ENCODE measurements around the gene VAMP1. TPM values are rescaled to one million over a fixed set of nuclear protein-coding genes. Genes with fewer than 3 reads are reported as not detected.
A peak's percentile ranks its signal among the peaks of the same experiment; 100 is the strongest.

VAMP1 gene
- total RNA-seq, 2 donors from 2014 or later = 3.9 to 4.1 TPM

GRCh38 chr12:6450869-6451347 is 19.6 kb downstream of the VAMP1 start:
- no peak for TF ChIP-seq CTCF (IDR thresholded peaks at IDR 0.05)
- Histone ChIP-seq H3K27me3 (no peaks in the 10 kb centered on the region), H3K27ac (peak overlapping the region; percentile 97), H3K9ac (ENCODE audit: low read depth in 2 of 2, low read length in 2 of 2) (peak overlapping the region; percentile 99 to 100), H3K9me3 (no peaks in the 10 kb centered on the region), H3K4me3 (peak overlapping the region; percentile 56), H3K36me3 (peaks cover 6% of the 10 kb centered on the region), H3K4me1 (peaks cover 14% of the 10 kb centered on the region)
- intact Hi-C loops (cut with DNase I) = loop anchor here (5.0 kb wide), 1 partner anchor 119 kb away; no protein-coding TSS in a partner anchor
- DNase-seq = peak; percentile 59

- H3K27ac ChIP-seq = peak overlapping the region; percentile 97
- H3K4me3 ChIP-seq = peak overlapping the region; percentile 56
- peaks cover 6% of the 10 kb centered on the region for H3K36me3 ChIP-seq
- no peaks in the 10 kb centered on the region for H3K9me3 ChIP-seq
- H3K27me3 ChIP-seq = no peaks in the 10 kb centered on the region
- H3K9ac ChIP-seq (ENCODE audit: low read depth in 2 of 2, low read length in 2 of 2) = peak overlapping the region; percentile 19 to 100
- peaks cover 14% of the 10 kb centered on the region for H3K4me1 ChIP-seq
- DNase-seq = no peak
- intact Hi-C loops (cut with DNase I) = loop anchor here (5.0 kb wide), 1 partner anchor 118 kb away; no protein-coding TSS in a partner anchor
- no peak for TF ChIP-seq CTCF (IDR thresholded peaks at IDR 0.05)
Measured at GRCh38 chr12:6450091-6450868, 20.2 kb downstream of the VAMP1 start.

GRCh38 chr12:6444704-6445688 is 25.5 kb downstream of the VAMP1 start, which contains the start of gene CD27:
TSS of gene CD27 (plus strand) at chr12:6444955. CDS start at chr12:6445096, 141 bp downstream.
- peak within 1 kb of the TSS; percentile 53 for H3K27ac ChIP-seq
- H3K4me3 ChIP-seq = peak within 1 kb of the TSS; percentile 19

GRCh38 chr12:6444031-6444430 is 26.4 kb downstream of the VAMP1 start:
- Histone ChIP-seq H3K9me3 (no peaks in the 10 kb centered on the region), H3K36me3 (no peaks in the 10 kb centered on the region), H3K4me3 (no peak overlapping the region), H3K27ac (no peak overlapping the region), H3K9ac (ENCODE audit: low read depth in 2 of 2, low read length in 2 of 2) (no peak overlapping the region), H3K4me1 (no peaks in the 10 kb centered on the region), H3K27me3 (no peaks in the 10 kb centered on the region)
- intact Hi-C loops (cut with DNase I) = no loop called here
- no peak for TF ChIP-seq CTCF (IDR thresholded peaks at IDR 0.05)
- DNase-seq = no peak

More at GRCh38 chr12:6444704-6445688, 25.5 kb downstream of the VAMP1 start, which contains the start of gene CD27:
- no peak for DNase-seq
- intact Hi-C loops (cut with DNase I) = no loop called here
- Histone ChIP-seq H3K27me3 (no peaks in the 10 kb centered on the region), H3K36me3 (no peaks in the 10 kb centered on the region), H3K9ac (ENCODE audit: low read depth in 2 of 2, low read length in 2 of 2) (peak within 1 kb of the TSS; percentile 33 to 46), H3K9me3 (no peaks in the 10 kb centered on the region), H3K4me1 (peaks cover 1% of the 10 kb centered on the region)
- no peak for TF ChIP-seq CTCF (IDR thresholded peaks at IDR 0.05)

GRCh38 chr12:6443361-6443983 is 27.0 kb downstream of the VAMP1 start:
- H3K27ac ChIP-seq = no peak overlapping the region
- H3K4me3 ChIP-seq = no peak overlapping the region
- no peaks in the 10 kb centered on the region for H3K9me3 ChIP-seq
- no peak overlapping the region for H3K9ac ChIP-seq (ENCODE audit: low read depth in 2 of 2, low read length in 2 of 2)
- H3K27me3 ChIP-seq = no peaks in the 10 kb centered on the region
- no peaks in the 10 kb centered on the region for H3K4me1 ChIP-seq
- H3K36me3 ChIP-seq = no peaks in the 10 kb centered on the region
- intact Hi-C loops (cut with DNase I) = no loop called here
- DNase-seq = no peak
- TF ChIP-seq CTCF (IDR thresholded peaks at IDR 0.05) = no peak
